ENCODE data around the gene SDE2.
"Not testable (repeated sequence)": the region's sequence is repeated elsewhere in the genome, so short reads cannot be mapped to it uniquely, and the experiment has no call there.

Gene SDE2

GRCh38 chr1:226006686-226007085 is 7.5 kb upstream of the SDE2 start:
- DNase-seq (ENCODE audit: low spot score) = no peak

GRCh38 chr1:226004396-226004795 is 5.3 kb upstream of the SDE2 start:
- DNase-seq (ENCODE audit: low spot score) = no peak

DNA sequence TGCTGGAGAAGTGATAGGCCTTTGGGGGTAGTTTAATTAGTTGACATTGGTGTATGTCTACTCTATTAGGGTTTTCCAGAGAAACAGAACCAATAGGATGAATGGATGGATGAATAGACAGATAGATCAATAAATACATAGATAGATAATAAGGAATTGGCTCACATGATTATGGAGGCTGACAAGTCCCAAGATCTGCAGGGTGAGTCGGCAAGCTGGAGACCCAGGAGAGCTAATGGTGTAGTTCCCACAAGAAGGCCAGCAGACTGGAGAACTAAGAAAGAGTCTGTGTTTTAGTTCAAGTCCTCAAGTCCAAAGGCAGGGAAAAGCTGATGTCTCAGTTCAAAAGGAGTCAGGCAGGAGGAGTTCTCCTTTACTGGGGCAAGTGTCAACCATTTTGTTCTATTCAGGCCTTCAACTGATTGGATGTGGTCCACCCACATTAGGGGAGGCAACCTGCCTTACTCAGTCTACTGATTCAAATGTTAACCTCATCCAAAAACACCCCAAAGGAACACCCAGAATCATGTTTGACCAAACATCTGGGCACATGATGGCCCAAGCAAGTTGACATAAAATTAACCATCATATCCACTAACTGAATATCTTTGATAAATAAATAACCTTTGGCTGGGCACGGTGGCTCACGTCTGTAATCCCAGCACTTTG is 4.5 kb upstream of the SDE2 start:
- DNase-seq (ENCODE audit: low spot score) = no peak

- peak; percentile 46 for DNase-seq (ENCODE audit: low spot score)
These were observed 3.7 kb upstream of the SDE2 start for GRCh38 chr1:226002667-226003501.

DNA sequence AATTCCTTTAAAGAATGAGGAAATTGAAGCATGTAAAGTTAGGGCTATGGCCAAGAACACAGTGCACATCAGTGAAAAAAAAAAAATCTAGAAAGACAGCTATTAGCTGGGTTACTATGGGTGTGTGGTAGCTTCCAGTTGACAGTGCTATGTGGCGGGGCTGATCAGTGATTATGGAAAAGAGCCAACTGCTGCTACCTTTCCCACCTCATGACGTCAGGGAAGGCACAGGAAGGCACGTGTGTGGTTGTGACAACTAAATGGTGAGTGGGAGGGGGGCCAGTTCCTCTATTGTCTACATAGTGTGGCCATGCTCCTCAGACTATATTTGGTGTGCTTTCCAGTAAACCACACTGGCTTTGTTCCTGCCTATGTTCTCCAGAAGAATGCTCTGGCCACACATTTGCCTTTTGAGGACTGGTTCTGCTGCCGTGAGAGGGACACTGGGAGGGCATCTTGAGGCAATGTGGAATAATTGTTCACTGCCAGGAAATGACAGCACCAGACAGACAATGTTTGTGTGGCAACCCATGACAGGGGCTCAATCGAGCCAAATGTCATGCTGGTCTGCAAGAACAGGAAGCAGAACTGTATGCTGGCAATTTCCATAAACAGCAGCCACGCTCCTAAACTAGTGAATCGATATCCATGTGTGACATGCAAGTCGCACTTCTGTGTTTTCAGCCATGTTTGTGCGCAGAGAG is 3.0 kb upstream of the SDE2 start:
- no peak for DNase-seq (ENCODE audit: low spot score)

DNA sequence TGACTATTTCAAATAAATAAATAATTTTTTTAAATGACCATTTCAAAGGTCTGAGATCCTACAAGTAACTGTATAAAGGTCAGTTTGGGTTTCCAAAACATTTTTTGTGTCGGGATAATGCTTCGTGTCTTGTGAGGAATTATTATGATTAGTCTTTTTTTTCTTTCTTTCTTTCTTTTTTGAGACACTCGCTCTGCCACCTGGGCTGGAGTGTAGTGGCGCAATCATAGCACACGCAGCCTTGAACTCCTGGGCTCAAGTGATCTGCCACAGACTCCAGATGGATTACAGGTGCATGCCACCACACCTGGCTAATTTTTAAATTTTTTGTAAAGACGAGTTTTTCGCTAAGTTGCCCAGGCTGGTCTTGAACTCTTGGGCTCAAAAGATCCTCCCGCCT is 1.9 kb upstream of the SDE2 start:
- no peak for DNase-seq (ENCODE audit: low spot score)

DNA sequence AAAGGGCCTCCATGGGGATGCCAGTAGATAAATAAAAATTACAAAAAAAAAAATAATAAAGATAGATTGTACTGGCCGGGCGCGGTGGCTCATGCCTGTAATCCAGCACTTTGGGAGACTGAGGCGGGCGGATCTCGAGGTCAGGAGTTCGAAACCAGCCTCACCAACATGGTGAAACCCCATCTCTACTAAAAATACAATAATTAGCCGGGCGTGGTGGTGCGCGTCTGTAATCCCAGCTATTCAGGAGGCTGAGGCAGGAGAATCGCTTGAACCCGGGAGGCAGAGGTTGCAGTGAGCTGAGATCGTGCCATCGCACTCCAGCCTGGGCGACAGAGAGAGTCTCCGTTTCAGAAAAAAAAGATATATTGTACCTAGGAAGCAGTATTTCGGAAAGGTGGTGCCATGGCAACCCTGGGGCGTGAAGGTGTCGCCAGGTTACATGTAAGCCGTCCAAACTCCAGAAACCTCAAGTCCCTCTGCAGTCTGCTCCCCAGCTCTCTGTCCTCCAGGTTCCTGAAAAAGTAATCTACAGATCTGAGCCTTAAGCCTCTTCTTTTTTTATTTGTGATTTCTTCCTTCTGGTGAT is 1.4 kb upstream of the SDE2 start:
- DNase-seq (ENCODE audit: low spot score) = not testable (repeated sequence)

GRCh38 chr1:225999912-226000337 is 782 bp upstream of the SDE2 start:
- DNase-seq (ENCODE audit: low spot score) = no peak

- DNase-seq (ENCODE audit: low spot score) = peak; percentile 55
These were observed 450 bp downstream of the SDE2 start for GRCh38 chr1:225998560-225999226.

GRCh38 chr1:225996946-225997545 is 2.1 kb downstream of the SDE2 start:
- no peak for DNase-seq (ENCODE audit: low spot score)

DNA sequence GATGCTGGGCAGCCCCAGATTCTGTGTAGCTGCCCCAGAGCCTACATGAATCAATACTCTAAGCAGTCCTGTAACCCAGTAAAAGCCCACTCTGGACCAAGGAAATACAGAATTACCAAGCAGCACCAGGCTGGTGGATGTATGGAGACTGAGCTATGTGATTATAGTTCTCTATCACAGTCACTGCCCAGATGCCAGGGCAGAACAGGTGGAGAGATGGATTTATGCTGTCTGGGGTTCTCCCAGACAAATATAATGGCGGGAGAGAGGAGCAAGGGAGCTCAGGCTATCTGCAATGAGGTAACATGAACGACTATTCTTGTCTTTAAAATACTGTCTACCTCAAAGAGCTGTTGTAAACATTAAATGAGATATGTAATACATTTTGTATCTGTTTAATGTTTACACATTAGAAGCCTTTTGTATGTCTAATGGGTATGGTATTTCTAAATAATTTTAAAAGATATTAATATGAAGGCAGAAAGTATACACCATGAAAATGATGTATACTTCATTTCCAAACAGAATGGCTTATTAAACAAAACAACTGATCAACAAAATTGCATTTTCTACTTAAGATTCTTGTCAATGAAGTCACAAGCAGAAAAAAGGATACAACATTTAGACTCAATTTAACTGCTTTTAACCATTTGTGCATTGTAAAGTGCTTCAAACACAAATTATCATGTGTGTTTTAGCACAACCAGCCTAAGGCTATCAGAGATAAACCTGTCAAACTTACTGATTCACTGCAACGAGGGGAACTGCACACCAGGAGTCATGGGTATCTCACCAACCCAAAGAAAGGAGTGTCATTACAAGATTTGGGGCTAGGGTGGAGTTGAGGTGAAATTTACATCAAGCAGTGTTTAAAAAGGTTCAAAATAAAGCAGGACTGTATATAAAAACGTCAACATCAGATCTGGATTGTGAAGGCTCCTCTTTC is 3.0 kb downstream of the SDE2 start:
- no peak for DNase-seq (ENCODE audit: low spot score)

DNA sequence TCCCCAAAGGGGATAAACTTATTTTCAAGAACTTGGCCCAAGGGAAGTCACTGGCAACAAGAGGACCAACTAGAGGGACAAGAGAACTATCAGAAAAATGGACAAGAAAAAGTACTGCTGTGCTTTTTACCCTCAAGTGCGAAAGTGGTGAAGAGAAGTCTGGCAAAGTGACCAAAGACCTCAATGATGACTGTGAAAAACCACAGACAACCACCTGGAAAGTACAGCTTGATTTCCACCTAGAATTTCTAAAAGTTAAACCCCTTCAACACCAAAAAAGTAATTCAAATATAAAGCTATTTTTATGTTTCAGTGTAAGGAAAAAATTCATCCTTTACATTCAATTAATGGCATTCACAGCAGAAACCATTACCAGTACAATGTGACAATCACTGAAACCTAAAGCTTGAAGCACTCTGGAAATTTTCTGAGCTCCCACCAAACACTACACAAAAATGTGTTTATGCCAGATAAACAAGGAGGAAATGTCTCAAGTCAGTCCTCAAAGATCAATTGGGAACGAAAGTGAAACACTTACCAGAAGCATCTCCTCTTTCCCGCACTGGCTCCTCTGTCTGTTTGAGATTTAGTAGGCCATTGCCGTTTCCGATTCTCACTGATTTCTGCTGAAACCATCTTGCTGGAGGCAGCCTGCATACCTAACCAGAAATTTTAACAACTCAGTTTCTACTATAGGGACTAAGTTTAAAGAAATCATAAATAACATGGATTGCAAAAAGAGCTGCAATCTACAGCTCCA is 8.3 kb downstream of the SDE2 start:
- DNase-seq (ENCODE audit: low spot score) = no peak

- peak; percentile 34 for DNase-seq (ENCODE audit: low spot score)
These were observed 11.4 kb downstream of the SDE2 start for GRCh38 chr1:225987491-225988316.

DNA sequence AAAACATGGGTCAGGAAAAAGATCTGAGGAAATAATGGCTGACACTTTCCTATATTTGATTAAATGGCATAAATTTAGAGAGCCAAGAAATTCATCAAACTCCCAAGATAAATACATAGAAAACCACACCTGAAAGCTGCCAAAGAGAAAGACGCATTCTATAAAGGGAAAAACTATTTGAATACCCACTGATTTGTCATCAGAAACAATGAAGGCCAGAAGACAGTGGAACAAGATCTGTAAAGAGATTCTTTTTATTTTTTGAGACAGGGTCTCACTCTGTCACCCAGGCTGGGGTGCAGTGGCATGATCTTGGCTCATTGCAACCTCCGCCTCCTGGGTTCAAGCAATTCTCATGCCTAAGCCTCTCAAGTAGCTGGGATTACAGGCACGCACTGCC is 17.4 kb downstream of the SDE2 start:
- DNase-seq (ENCODE audit: low spot score) = no peak

- no peak for DNase-seq (ENCODE audit: low spot score)
These were observed 18.9 kb downstream of the SDE2 start for GRCh38 chr1:225980005-225980836.

DNA sequence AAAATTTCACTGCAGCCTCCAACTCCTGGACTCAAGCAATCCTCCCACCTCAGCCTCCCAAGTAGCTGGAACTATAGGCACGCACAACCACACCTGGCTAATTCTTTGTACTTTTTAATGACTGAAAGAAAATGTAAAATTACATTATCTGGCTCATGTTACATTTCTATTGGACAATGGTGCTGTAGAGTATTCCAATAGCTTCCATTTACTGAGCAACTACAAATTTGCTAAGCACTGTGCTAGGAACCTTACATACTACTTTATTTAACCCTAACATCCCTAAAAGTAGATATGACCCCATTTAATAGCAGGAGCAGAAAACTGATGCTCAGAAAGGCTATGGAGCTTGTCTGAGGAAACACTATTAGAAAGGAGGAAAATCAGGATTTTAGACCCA is 19.7 kb downstream of the SDE2 start:
- no peak for DNase-seq (ENCODE audit: low spot score)

DNA sequence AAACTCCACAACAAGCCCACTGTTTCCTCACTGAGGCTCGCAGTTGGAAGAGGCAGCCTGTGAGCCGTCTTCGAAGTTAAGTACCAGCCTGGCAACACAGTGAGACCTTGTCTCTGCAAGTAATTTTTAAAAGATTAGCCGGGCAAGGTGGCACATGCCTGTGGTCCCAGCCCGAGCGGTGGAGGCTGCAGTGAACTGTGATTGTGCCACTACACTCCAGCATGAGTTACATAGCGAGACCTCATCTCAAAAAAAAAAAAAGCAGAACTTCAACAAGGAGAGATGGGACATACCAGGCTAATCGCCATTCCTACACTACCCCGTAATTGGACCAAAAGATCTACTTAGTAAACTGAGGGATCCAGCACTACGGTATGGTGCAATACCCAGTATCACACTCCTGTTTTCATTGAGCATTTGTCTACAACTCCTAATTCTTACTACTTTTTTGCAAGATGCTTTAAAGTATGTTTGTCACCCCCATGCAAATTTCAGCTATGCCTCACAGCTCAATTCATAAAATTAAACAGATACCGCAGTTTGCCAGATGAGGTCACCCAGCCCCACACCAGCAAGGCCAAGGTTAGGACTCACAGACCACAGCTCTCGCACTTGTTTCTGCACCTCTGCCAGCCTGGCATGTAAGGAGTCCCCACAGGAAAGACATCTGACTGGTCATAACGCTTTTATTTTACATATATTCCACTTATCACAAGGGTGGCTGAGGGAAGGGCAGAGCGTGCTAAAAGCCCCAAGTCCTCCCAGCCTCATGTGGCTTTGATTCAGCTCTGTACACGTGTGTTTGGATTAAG is 21.0 kb downstream of the SDE2 start:
- DNase-seq (ENCODE audit: low spot score) = no peak

Measured in AG08396 (cell line).